NCI-H2171 treated with DMSO at 0.1 percent for 48 hours (cell line): ENCODE measurements around the gene CENPM.

Experiments
- DNase-seq: peaks from one replicate; lab custom pipeline; 2025; lab: John Stamatoyannopoulos, UW

CENPM gene

GRCh38 chr22:41946629-41947423 lies at the start of gene CENPM:
Gene CENPM, minus strand, starts transcription at chr22:41947152. Its CDS starts 76 bp downstream, at chr22:41947076.
- peak; percentile 98 for DNase-seq

GRCh38 chr22:41995211-41995610 lies 48.3 kb upstream of the CENPM start:
- no peak for DNase-seq

- no peak for DNase-seq
Observed at GRCh38 chr22:41992496-41992895, 45.5 kb upstream of the CENPM start.

- no peak for DNase-seq
Observed at GRCh38 chr22:41991111-41991510, 44.2 kb upstream of the CENPM start.

GRCh38 chr22:41989246-41989645 lies 42.3 kb upstream of the CENPM start:
- DNase-seq = no peak

- no peak for DNase-seq
Observed at GRCh38 chr22:41987276-41987675, 40.3 kb upstream of the CENPM start.

- no peak for DNase-seq
Observed at GRCh38 chr22:41983513-41984405, 36.8 kb upstream of the CENPM start.

GRCh38 chr22:41982865-41983264 lies 35.9 kb upstream of the CENPM start:
- no peak for DNase-seq

- peak; percentile 93 for DNase-seq
Observed at GRCh38 chr22:41979423-41980250, 32.7 kb upstream of the CENPM start.

- no peak for DNase-seq
Observed at GRCh38 chr22:41978732-41979131, 31.8 kb upstream of the CENPM start.

GRCh38 chr22:41976961-41977566 lies 30.1 kb upstream of the CENPM start:
- DNase-seq = peak; percentile 91

- DNase-seq = peak; percentile 53
Observed at GRCh38 chr22:41976070-41976901, 29.3 kb upstream of the CENPM start.

GRCh38 chr22:41975299-41976069 lies 28.5 kb upstream of the CENPM start:
- DNase-seq = no peak

GRCh38 chr22:41974691-41975290 lies 27.8 kb upstream of the CENPM start:
- peak; percentile 35 for DNase-seq

GRCh38 chr22:41971431-41971830 lies 24.5 kb upstream of the CENPM start:
- DNase-seq = no peak

GRCh38 chr22:41970601-41971000 lies 23.6 kb upstream of the CENPM start:
- no peak for DNase-seq

GRCh38 chr22:41969110-41969646 lies 22.2 kb upstream of the CENPM start, which contains the start of gene SEPTIN3:
Gene SEPTIN3, plus strand, starts transcription at chr22:41969443. Its CDS starts 2,050 bp downstream, at chr22:41971493.
- no peak for DNase-seq

- DNase-seq = peak; percentile 84
Observed at GRCh38 chr22:41968601-41969000, 21.6 kb upstream of the CENPM start.

GRCh38 chr22:41966607-41967240 lies 19.8 kb upstream of the CENPM start:
- peak; percentile 57 for DNase-seq
